Right lobe of liver (tissue), 4 donors: Measurements from ENCODE around the gene SYNJ2.
"Not testable (repeated sequence)": the region's sequence is repeated elsewhere in the genome, so short reads cannot be mapped to it uniquely, and the experiment has no call there.

Source experiments
- CTCF ChIP-seq, 4 donors: fragments of 200-600 bp in 3 of 4; fragments of 450-650 bp in 1 of 4; IDR thresholded peaks; one replicate each; pipeline versions ENCODE4 v1.5.1 to v1.8.0; 2016 to 2022; ENCODE audit warnings: antibody characterized with exemption in 4 of 4, mild to moderate bottlenecking in 2 of 4
- POLR2A ChIP-seq: fragments of 450-650 bp; IDR thresholded peaks from one replicate; pipeline ENCODE4 v1.6.1; 2017; ENCODE audit warnings: antibody characterized with exemption, mild to moderate bottlenecking
- donor health status: DM: no; HTN: no; CAD: no.
- donor health status: DM: no; HTN: no; CAD: no.
- donor health status: DM: no; HTN: yes; CAD: no.

GRCh38 chr6:157950899-157951298 lies 30.8 kb upstream of the SYNJ2 start:
- not testable (repeated sequence) for TF ChIP-seq POLR2A; CTCF (IDR thresholded peaks at IDR 0.05)
